Medulla oblongata (tissue), 1 donor: ENCODE measurements around the gene MTG2.

Source experiments
- DNase-seq: peaks from one replicate; pipeline ENCODE4 v3.0.0-alpha.2; 2015; ENCODE audit errors: extremely low spot score

MTG2 gene

GRCh38 chr20:62183426-62184142 lies 756 bp downstream of the MTG2 start:
- no peak for DNase-seq

- no peak for DNase-seq
Observed at GRCh38 chr20:62186096-62186426, 3.2 kb downstream of the MTG2 start.

GRCh38 chr20:62186887-62187866 lies 4.3 kb downstream of the MTG2 start:
- no peak for DNase-seq

- no peak for DNase-seq
Observed at GRCh38 chr20:62190639-62191411, 8.0 kb downstream of the MTG2 start.

- DNase-seq, result no peak
Observed at GRCh38 chr20:62191781-62192559, 9.1 kb downstream of the MTG2 start.

- DNase-seq, result no peak
Observed at GRCh38 chr20:62192635-62193034, 9.8 kb downstream of the MTG2 start.

- DNase-seq, result no peak
Observed at GRCh38 chr20:62193079-62194025, 10.5 kb downstream of the MTG2 start.

GRCh38 chr20:62195075-62195405 lies 12.2 kb downstream of the MTG2 start:
- no peak for DNase-seq

- no peak for DNase-seq
Observed at GRCh38 chr20:62195736-62196135, 12.9 kb downstream of the MTG2 start.

- DNase-seq, result no peak
Observed at GRCh38 chr20:62196286-62196685, 13.5 kb downstream of the MTG2 start.

- no peak for DNase-seq
Observed at GRCh38 chr20:62197311-62197710, 14.5 kb downstream of the MTG2 start.

- no peak for DNase-seq
Observed at GRCh38 chr20:62197801-62198200, 15.0 kb downstream of the MTG2 start.

- DNase-seq, result no peak
Observed at GRCh38 chr20:62198496-62198895, 15.7 kb downstream of the MTG2 start.

- no peak for DNase-seq
Observed at GRCh38 chr20:62198931-62199330, 16.1 kb downstream of the MTG2 start.

GRCh38 chr20:62200491-62201172 lies 17.8 kb downstream of the MTG2 start:
- no peak for DNase-seq

- no peak for DNase-seq
Observed at GRCh38 chr20:62201173-62202082, 18.6 kb downstream of the MTG2 start.

GRCh38 chr20:62202083-62202395 lies 19.2 kb downstream of the MTG2 start:
- no peak for DNase-seq

GRCh38 chr20:62202676-62203377 lies 20.0 kb downstream of the MTG2 start:
- no peak for DNase-seq
